K562 (cell line): ENCODE data around the gene PNP. TPM values are rescaled to one million over a fixed set of nuclear protein-coding genes. Genes with fewer than 3 reads are reported as not detected.

Experiments used
- ATAC-seq: fragments of 200-7000 bp; cut with Tn5 transposase; 3 replicates; pipeline ENCODE4 v1.9.1; 2020; ENCODE audit warnings: moderate library complexity
- BruUV-seq: library from RNA; stranded (reverse); fragments of 400-500 nt; replicated peaks from 2 replicates; lab custom pipeline; 2021; lab: Mats Ljungman, UMichigan
- CTCF ChIA-PET: fragments of 300-600 bp; formaldehyde crosslinking; extraction: SDS; loops from one replicate; lab custom pipeline; 2021; ENCODE audit warnings: low intra/inter-chr PET ratio; lab: Yijun Ruan, JAX
- POLR2A ChIA-PET: fragments of 300-600, 350-650 bp; sonication (Branson Sonifier 250); formaldehyde crosslinking; extraction: SDS; loops from one replicate; lab custom pipeline; 2021; ENCODE audit warnings: antibody characterized with exemption, inconsistent platforms; lab: Yijun Ruan, JAX
- DNase-seq, 4 experiments: peaks; one replicate each; pipeline versions ENCODE4 v3.0.0 to v3.0.0-alpha.2; 2011 to 2018; ENCODE audit warnings: low spot score in 3 of 4, mixed read lengths in 3 of 4; ENCODE audit errors: extremely low read depth in 1 of 4
- FAIRE-seq: peaks from 2 replicates; lab custom pipeline; 2011; peaks lifted over from hg19 to GRCh38; lab: Jason Lieb, UNC
- H2AFZ ChIP-seq: 2 replicates; pipeline ENCODE4 v1.6.0; 2011; ENCODE audit warnings: low read depth, low read length, control low read depth, inconsistent platforms
- H3K27ac ChIP-seq: fragments of 200-600 bp; 3 replicates; pipeline ENCODE4 v1.8.0; 2011; ENCODE audit warnings: low read depth, mild to moderate bottlenecking, control low read depth, inconsistent platforms, low read length, moderate library complexity, mixed read lengths; ENCODE audit errors: extremely low read depth
- H3K27me3 ChIP-seq, 2 experiments: fragments of 300-600 bp in 1 of 2; 2 replicates in 1 of 2; 3 replicates in 1 of 2; pipeline versions ENCODE4 v1.6.0 to v1.8.0; 2011; ENCODE audit warnings: inconsistent platforms in 2 of 2, low read length in 2 of 2, mild to moderate bottlenecking in 1 of 2, mixed read lengths in 1 of 2, moderate library complexity in 1 of 2; ENCODE audit not compliant: control insufficient read depth in 2 of 2, insufficient read depth in 2 of 2
- H3K36me3 ChIP-seq: fragments of 300-600 bp; 3 replicates; pipeline ENCODE4 v1.8.0; 2011; ENCODE audit warnings: mild to moderate bottlenecking, low read length, inconsistent platforms; ENCODE audit not compliant: control insufficient read depth, insufficient read depth
- H3K4me1 ChIP-seq, 2 experiments: fragments of 200-600 bp in 1 of 2; replicated peaks in 1 of 2; 2 replicates in 1 of 2; 3 replicates in 1 of 2; pipeline versions ENCODE4 v1.5.1 to v1.8.0; 2011; ENCODE audit warnings: inconsistent platforms in 2 of 2, low read length in 2 of 2, mild to moderate bottlenecking in 1 of 2, mixed read lengths in 1 of 2, moderate library complexity in 1 of 2; ENCODE audit not compliant: control insufficient read depth in 2 of 2, insufficient read depth in 2 of 2
- H3K4me2 ChIP-seq: 2 replicates; pipeline ENCODE4 v1.6.1; 2011; ENCODE audit warnings: low read length, control low read depth, inconsistent platforms, mixed read lengths; ENCODE audit not compliant: insufficient read depth
- H3K4me3 ChIP-seq: fragments of 200-600 bp; sonication (generic), shearing (Covaris generic); 2 replicates; pipeline ENCODE4 v1.5.1; 2016; ENCODE audit warnings: control low read depth, inconsistent platforms
- H3K79me2 ChIP-seq: fragments of 200-600 bp; 3 replicates; pipeline ENCODE4 v1.8.0; 2011; ENCODE audit warnings: low read length, inconsistent platforms; ENCODE audit not compliant: control insufficient read depth, insufficient read depth
- H3K9ac ChIP-seq, 2 experiments: 2 replicates each; pipeline versions ENCODE4 v1.6.0 to v1.6.1; 2011; ENCODE audit warnings: low read depth in 2 of 2, low read length in 2 of 2, control low read depth in 1 of 2, inconsistent platforms in 1 of 2, mild to moderate bottlenecking in 1 of 2, mixed read lengths in 1 of 2; ENCODE audit not compliant: insufficient read depth in 1 of 2
- H3K9me1 ChIP-seq: one replicate; pipeline ENCODE4 v1.6.0; 2011; ENCODE audit warnings: inconsistent platforms, mild to moderate bottlenecking, low read length, moderate library complexity; ENCODE audit not compliant: control insufficient read depth, insufficient read depth
- H3K9me3 ChIP-seq: replicated peaks from 2 replicates; pipeline ENCODE4 v1.5.1; 2011; ENCODE audit warnings: low read depth, low read length, inconsistent platforms; ENCODE audit not compliant: control insufficient read depth, insufficient read depth
- H4K20me1 ChIP-seq: replicated peaks from 2 replicates; pipeline ENCODE4 v1.6.1; 2011; ENCODE audit warnings: low read length, inconsistent platforms, mixed read lengths; ENCODE audit not compliant: control insufficient read depth, insufficient read depth
- BACH1 ChIP-seq: fragments of 200-800 bp; sonication (Bioruptor generic); IDR thresholded peaks from 2 replicates; pipeline ENCODE4 v1.6.1; 2016; ENCODE audit warnings: missing genetic modification characterization, missing compliant biosample characterization
- EP400 ChIP-seq: fragments of 450-650 bp; IDR thresholded peaks from 2 replicates; pipeline ENCODE4 v1.6.1; 2017; ENCODE audit warnings: antibody characterized with exemption, mild to moderate bottlenecking, moderate library complexity
- ETV6 ChIP-seq, 3 experiments: fragments of 150-350 bp in 1 of 3; sonication (generic) in 1 of 3; formaldehyde crosslinking in 1 of 3; IDR thresholded peaks; 2 replicates each; pipeline versions ENCODE4 v1.6.1 to v1.8.0; 2014 to 2022; ENCODE audit warnings: borderline replicate concordance in 2 of 3, low read depth in 2 of 3, antibody characterized with exemption in 1 of 3, low read length in 1 of 3, mild to moderate bottlenecking in 1 of 3, missing genetic modification reagents in 1 of 3
- NR0B1 ChIP-seq: fragments of 450-650 bp; IDR thresholded peaks from one replicate; pipeline ENCODE4 v1.6.1; 2018; ENCODE audit warnings: mild to moderate bottlenecking, moderate library complexity; ENCODE audit not compliant: partially characterized antibody
- NR2C1 ChIP-seq, 2 experiments: fragments of 450-650 bp; IDR thresholded peaks; 2 replicates each; pipeline ENCODE4 v1.6.1; 2017; ENCODE audit warnings: mild to moderate bottlenecking in 2 of 2, antibody characterized with exemption in 1 of 2, inconsistent platforms in 1 of 2, missing compliant biosample characterization in 1 of 2, missing genetic modification characterization in 1 of 2
- POLR2H ChIP-seq: IDR thresholded peaks from 2 replicates; pipeline ENCODE4 v1.6.1; 2016; ENCODE audit warnings: missing genetic modification characterization, low read depth, mild to moderate bottlenecking, control low read depth, missing compliant biosample characterization, moderate library complexity
- SAFB ChIP-seq: fragments of 200-400 bp; formaldehyde crosslinking; IDR thresholded peaks from 2 replicates; pipeline ENCODE4 v1.6.1; 2017; ENCODE audit warnings: low read depth, low read length, borderline replicate concordance
- ZBED1 ChIP-seq: IDR thresholded peaks from 2 replicates; pipeline ENCODE4 v1.6.1; 2014
- ZBTB49 ChIP-seq: sonication (generic); formaldehyde crosslinking; IDR thresholded peaks from 2 replicates; pipeline ENCODE4 v1.8.0; 2022; ENCODE audit warnings: missing genetic modification reagents, mild to moderate bottlenecking, borderline replicate concordance
- ZNF785 ChIP-seq: fragments of 250-450 bp; sonication (Bioruptor Pico); IDR thresholded peaks from 2 replicates; pipeline ENCODE4 v1.4.0; 2020; ENCODE audit warnings: mild to moderate bottlenecking
- WGBS: fragments of 100-300 bp; shearing (Covaris generic); methylation state at CpG from one replicate; pipeline ENCODE4 v1.1.6; 2016; ENCODE audit warnings: low coverage, mixed read lengths; ENCODE audit not compliant: insufficient coverage; ENCODE audit errors: missing lambda C conversion rate; 5-methylcytosine and 5-hydroxymethylcytosine counted together
- in situ Hi-C: fragments of 300-500 bp; cut with MboI; formaldehyde crosslinking; loops from 4 replicates; pipeline ENCODE4 v1.15.0; 2018; ENCODE audit warnings: inconsistent platforms, mixed read lengths
- intact Hi-C: fragments of 100-400 bp; cut with micrococcal nuclease; formaldehyde crosslinking; loops from 2 replicates; pipeline ENCODE4 v1.14.2; 2022
- polyA plus RNA-seq, 8 experiments: library from polyadenylated mRNA; depleted of rRNA in 4 of 8; stranded (reverse) in 5 of 8; unstranded in 3 of 8; fragments of >200 nt; fragmentation: Nextera tagmentation in 2 of 8; fragmentation: Illumina TruSeq in 1 of 8; extraction: Ambion mirVana in 2 of 8; extraction: Trizol in 1 of 8; gene quantifications; 2 replicates each; pipeline versions ENCODE4 v1.2.1 to v1.2.3, GENCODE V29; 2011 to 2014; ENCODE audit warnings: inconsistent platforms in 1 of 8, missing spikeins in 1 of 8
- total RNA-seq, 7 experiments: library from RNA; depleted of rRNA in 6 of 7; stranded (reverse); fragments of >200 nt in 6 of 7; fragmentation: Illumina TruSeq in 2 of 7; extraction: Trizol in 2 of 7; gene quantifications; 2 replicates each; pipeline versions ENCODE4 v1.2.1 to v1.2.3, GENCODE V29; 2011 to 2021; ENCODE audit warnings: low replicate concordance in 1 of 7

The PNP gene
- total and polyA plus RNA-seq, 9 of the 15 experiments (the other 6 are each of a cell fraction or from before 2014, with no cell fraction given) = 92.5 to 288 (median 137) TPM

GRCh38 chr14:20489093-20489994 lies 20.1 kb downstream of the PNP start (continued):
- TF ChIP-seq ZBTB49 (CRISPR knock-in tag) = no peak
- no peak for TF ChIP-seq POLR2H (tag)

- peak overlapping the region; percentile 99 for H2AFZ ChIP-seq
- H3K4me1 ChIP-seq = peaks cover 14 to 38% of the 10 kb centered on the region in 2 experiments; a peak in 3 of 5 replicates
- H3K9me1 ChIP-seq = no peaks in the 10 kb centered on the region
- H3K4me3 ChIP-seq = no peak overlapping the region
- peak overlapping the region; percentile 67 for H3K4me2 ChIP-seq
- FAIRE-seq = peak; percentile 66
- H3K9me3 ChIP-seq = no peaks in the 10 kb centered on the region
- no peaks in the 10 kb centered on the region for H3K79me2 ChIP-seq
- H4K20me1 ChIP-seq = no peaks in the 10 kb centered on the region
- 4% methylated on average over 5 of the region's 6 CpGs for WGBS
- in situ Hi-C loops = no loop called here
- H3K36me3 ChIP-seq = no peaks in the 10 kb centered on the region
- ATAC-seq = peak; percentile 80
- intact Hi-C loops = loop anchor here (2.0 kb wide), 1 partner anchor 30 kb away; the partner anchor contains the start of gene PIP4P1
- peak overlapping the region; percentile 74 for H3K27ac ChIP-seq
- H3K27me3 ChIP-seq = no peaks in the 10 kb centered on the region
- POLR2A ChIA-PET = interaction anchor here (0.6 to 1.1 kb wide), 2 partner anchors 148 to 242 kb away, joined by 3 read pairs; no protein-coding TSS in a partner anchor
- TSS peak; percentile 57 for BruUV-seq
- peak overlapping the region; percentile 60 to 70; a peak in 2 of 4 replicates for H3K9ac ChIP-seq
- CTCF ChIA-PET = no interaction called here
- peak in 2 of 4 experiments; percentile 22 to 62 for DNase-seq
- TF ChIP-seq ETV6 (IDR thresholded peaks at IDR 0.05; ENCODE audit: borderline replicate concordance in 1 of 2, low read depth in 2 of 2, low read length in 1 of 2) (peak; percentile 75 to 89), ETV6 (CRISPR knock-in tag; IDR thresholded peaks at IDR 0.05; ENCODE audit: borderline replicate concordance) (no peak), ZBED1 (no peak), ZNF785 (CRISPR knock-in tag) (no peak), SAFB (no peak), NR0B1 (no peak), EP400 (peak; percentile 37; the same call in 1 of the 2 replicates), BACH1 (no peak), NR2C1 (IDR thresholded peaks at IDR 0.05) (peak; percentile 59; the same call in 1 of the 2 replicates), NR2C1 (tag; IDR thresholded peaks at IDR 0.05) (0 out of 2 replicates have a peak, but pooled peaks have one; percentile 34)
Observed at GRCh38 chr14:20490563-20490962, 21.4 kb downstream of the PNP start.
